H1 (cell line): ENCODE data around the gene RASAL1.

Experiments
- CHD1 ChIP-seq: IDR thresholded peaks from 2 replicates; pipeline ENCODE4 v1.6.1; 2012; ENCODE audit warnings: low read depth, low read length, improper control_type of control experiment
- GTF2F1 ChIP-seq: IDR thresholded peaks from 2 replicates; pipeline ENCODE4 v1.6.1; 2012; ENCODE audit warnings: low read depth, low read length, improper control_type of control experiment, borderline replicate concordance
- JUND ChIP-seq: IDR thresholded peaks from 2 replicates; pipeline ENCODE4 v1.6.1; 2011; ENCODE audit warnings: mild to moderate bottlenecking, improper control_type of control experiment, low read length
- MAFK ChIP-seq: IDR thresholded peaks from 2 replicates; pipeline ENCODE4 v1.6.1; 2012; ENCODE audit warnings: low read depth, mild to moderate bottlenecking, improper control_type of control experiment, low read length
- PHF8 ChIP-seq: fragments of 200-600 bp; sonication (generic); conservative IDR thresholded peaks from 2 replicates; pipeline ENCODE4 v1.7.1; 2012; ENCODE audit warnings: low read depth, mild to moderate bottlenecking, inconsistent platforms, low read length, moderate library complexity
- POLR2A ChIP-seq, 2 experiments: IDR thresholded peaks; 1 replicate in 1 of 2; 2 replicates in 1 of 2; pipeline ENCODE4 v1.6.1; 2011; ENCODE audit warnings: low read depth in 2 of 2, low read length in 2 of 2, mild to moderate bottlenecking in 2 of 2; ENCODE audit errors: control extremely low read depth in 1 of 2
- POLR2AphosphoS5 ChIP-seq: IDR thresholded peaks from 2 replicates; pipeline ENCODE4 v1.6.1; 2011; ENCODE audit warnings: low read depth, low read length
- RAD21 ChIP-seq, 2 experiments: IDR thresholded peaks in 1 of 2; conservative IDR thresholded peaks in 1 of 2; 2 replicates each; pipeline ENCODE4 v1.6.1; 2011; ENCODE audit warnings: low read depth in 2 of 2, low read length in 2 of 2, improper control_type of control experiment in 1 of 2, inconsistent platforms in 1 of 2, mild to moderate bottlenecking in 1 of 2, moderate library complexity in 1 of 2
- TAF1 ChIP-seq: IDR thresholded peaks from 2 replicates; pipeline ENCODE4 v1.6.1; 2011; ENCODE audit warnings: mild to moderate bottlenecking, low read depth, low read length
- TF ChIP-seq, protein P1 (sequence below): IDR thresholded peaks from 2 replicates; pipeline ENCODE4 v1.6.1; 2011; ENCODE audit warnings: low read depth, mild to moderate bottlenecking, low read length; ENCODE audit not compliant: insufficient read depth
- TF ChIP-seq, protein P2 (sequence below), 3 experiments: IDR thresholded peaks; 1 replicate in 2 of 3; 2 replicates in 1 of 3; pipeline versions ENCODE4 v1.5.1 to v1.6.1; 2011; ENCODE audit warnings: low read length in 3 of 3, mild to moderate bottlenecking in 3 of 3, inconsistent platforms in 2 of 3, low read depth in 1 of 3, moderate library complexity in 1 of 3; ENCODE audit not compliant: insufficient read depth in 1 of 3; ENCODE audit errors: control extremely low read depth in 1 of 3

DNA sequence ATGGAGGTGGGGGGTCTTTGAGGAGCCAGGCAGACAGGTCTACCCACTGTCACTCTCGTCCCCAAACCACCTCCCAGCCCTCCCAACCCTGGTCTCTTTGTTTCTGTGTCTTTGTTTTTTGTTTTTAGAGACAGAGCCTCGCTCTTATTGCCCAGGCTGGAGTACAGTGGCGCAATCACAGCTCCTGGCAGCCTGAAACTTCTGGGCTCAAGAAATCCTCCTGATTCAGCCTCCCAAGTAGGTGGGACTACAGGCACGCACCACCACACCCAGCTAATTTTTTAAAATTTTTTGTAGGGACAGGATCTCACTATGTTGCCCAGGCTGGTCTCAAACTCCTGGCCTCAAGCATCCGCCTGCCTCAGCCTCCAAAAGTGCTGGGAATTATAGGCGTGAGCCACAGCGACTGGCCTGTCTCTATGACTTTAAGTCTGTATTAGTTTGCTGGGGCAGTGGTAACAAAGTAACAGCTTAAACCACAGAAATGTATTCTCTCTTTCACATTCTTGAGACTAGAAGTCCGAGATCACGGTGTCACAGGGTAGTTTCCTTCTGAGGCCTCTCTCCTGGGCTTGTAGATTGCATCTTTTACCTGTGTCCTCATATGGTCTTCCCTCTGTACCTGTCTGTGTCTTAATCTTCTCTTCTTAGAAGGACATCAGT is 52.9 kb downstream of the RASAL1 start:
- no peak for TF ChIP-seq GTF2F1
- no peak for TF ChIP-seq CHD1
- TF ChIP-seq, protein P1, sequence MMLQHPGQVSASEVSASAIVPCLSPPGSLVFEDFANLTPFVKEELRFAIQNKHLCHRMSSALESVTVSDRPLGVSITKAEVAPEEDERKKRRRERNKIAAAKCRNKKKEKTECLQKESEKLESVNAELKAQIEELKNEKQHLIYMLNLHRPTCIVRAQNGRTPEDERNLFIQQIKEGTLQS, result no peak
- TF ChIP-seq, protein P2, sequence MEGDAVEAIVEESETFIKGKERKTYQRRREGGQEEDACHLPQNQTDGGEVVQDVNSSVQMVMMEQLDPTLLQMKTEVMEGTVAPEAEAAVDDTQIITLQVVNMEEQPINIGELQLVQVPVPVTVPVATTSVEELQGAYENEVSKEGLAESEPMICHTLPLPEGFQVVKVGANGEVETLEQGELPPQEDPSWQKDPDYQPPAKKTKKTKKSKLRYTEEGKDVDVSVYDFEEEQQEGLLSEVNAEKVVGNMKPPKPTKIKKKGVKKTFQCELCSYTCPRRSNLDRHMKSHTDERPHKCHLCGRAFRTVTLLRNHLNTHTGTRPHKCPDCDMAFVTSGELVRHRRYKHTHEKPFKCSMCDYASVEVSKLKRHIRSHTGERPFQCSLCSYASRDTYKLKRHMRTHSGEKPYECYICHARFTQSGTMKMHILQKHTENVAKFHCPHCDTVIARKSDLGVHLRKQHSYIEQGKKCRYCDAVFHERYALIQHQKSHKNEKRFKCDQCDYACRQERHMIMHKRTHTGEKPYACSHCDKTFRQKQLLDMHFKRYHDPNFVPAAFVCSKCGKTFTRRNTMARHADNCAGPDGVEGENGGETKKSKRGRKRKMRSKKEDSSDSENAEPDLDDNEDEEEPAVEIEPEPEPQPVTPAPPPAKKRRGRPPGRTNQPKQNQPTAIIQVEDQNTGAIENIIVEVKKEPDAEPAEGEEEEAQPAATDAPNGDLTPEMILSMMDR (IDR thresholded peaks at IDR 0.05; ENCODE audit: control extremely low read depth in 1 of 3, insufficient read depth in 1 of 3, low read depth in 1 of 3, low read length in 3 of 3), result no peak
- TF ChIP-seq POLR2A (IDR thresholded peaks at IDR 0.05; ENCODE audit: control extremely low read depth in 1 of 2, low read depth in 2 of 2, low read length in 2 of 2), result no peak
- TF ChIP-seq PHF8, result no peak
- TF ChIP-seq TAF1, result no peak
- TF ChIP-seq MAFK, result no peak
- TF ChIP-seq POLR2AphosphoS5, result no peak
- TF ChIP-seq RAD21 (IDR thresholded peaks at IDR 0.05 in 1 of 2, conservative IDR thresholded peaks at IDR 0.05 in 1 of 2; ENCODE audit: low read depth in 2 of 2, low read length in 2 of 2), result no peak
- TF ChIP-seq JUND, result no peak
